NCI-H526 treated with DMSO at 0.1 percent for 48 hours (cell line): ENCODE data around the gene ARVCF.

Experiments
- DNase-seq: peaks from one replicate; lab custom pipeline; 2025; lab: John Stamatoyannopoulos, UW

Gene ARVCF

GRCh38 chr22:19986410-19987341 lies 29.9 kb downstream of the ARVCF start:
- DNase-seq: no peak

DNA sequence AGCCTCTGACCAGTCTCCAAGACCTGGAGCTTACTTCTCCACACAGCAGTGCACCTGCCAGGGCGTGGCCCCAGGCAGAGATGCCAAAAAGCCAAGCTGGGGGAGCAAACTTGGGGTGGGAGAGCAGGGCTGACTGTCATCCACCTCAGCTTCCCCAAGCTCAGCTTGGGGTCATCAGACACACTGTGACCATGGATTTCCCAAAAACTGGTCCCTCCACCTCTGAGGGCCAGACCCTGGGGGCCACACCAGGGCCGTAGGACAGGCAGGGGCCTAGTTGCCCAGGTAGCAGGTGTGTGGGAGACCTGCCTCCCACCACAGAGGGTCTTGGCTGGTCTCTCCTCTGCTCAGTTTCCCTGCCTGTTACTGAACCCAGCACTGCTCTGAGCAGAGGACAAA lies 30.6 kb downstream of the ARVCF start:
- DNase-seq: no peak

GRCh38 chr22:19984851-19985811 lies 31.5 kb downstream of the ARVCF start:
- DNase-seq: no peak

- no peak for DNase-seq
These were observed 32.3 kb downstream of the ARVCF start for GRCh38 chr22:19984201-19984753.

GRCh38 chr22:19983741-19984140 lies 32.9 kb downstream of the ARVCF start:
- no peak for DNase-seq

DNA sequence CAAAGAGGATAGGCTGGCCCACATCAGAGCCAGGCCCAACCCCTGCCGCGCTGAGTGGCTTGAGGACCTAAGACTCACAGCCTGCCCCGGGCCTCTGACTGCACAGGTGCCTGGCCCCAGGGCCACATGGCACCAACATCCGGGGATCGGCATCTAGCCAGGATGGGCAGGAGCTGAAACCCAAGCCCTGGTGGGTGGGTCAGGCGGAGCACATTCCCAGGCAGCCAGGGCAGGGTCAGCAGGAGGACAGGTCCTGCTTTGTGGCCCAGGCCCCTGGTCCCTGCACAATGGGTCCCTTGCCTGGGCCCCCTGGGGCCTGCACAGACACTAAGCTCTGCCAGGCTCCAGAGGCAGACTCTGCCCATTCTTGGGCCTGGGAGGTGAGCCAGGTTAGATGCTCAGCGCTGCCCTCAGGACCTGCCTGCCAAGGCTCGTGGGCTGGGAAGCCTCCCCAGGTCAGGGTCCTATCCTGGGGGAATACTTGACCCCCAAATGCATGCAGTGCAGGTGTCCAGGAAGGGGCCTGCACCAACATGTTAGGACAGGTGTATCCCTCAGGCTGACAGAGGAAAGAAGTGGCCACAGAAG lies 33.5 kb downstream of the ARVCF start:
- DNase-seq: no peak

- DNase-seq: no peak
These were observed 34.4 kb downstream of the ARVCF start for GRCh38 chr22:19981961-19982920.

DNA sequence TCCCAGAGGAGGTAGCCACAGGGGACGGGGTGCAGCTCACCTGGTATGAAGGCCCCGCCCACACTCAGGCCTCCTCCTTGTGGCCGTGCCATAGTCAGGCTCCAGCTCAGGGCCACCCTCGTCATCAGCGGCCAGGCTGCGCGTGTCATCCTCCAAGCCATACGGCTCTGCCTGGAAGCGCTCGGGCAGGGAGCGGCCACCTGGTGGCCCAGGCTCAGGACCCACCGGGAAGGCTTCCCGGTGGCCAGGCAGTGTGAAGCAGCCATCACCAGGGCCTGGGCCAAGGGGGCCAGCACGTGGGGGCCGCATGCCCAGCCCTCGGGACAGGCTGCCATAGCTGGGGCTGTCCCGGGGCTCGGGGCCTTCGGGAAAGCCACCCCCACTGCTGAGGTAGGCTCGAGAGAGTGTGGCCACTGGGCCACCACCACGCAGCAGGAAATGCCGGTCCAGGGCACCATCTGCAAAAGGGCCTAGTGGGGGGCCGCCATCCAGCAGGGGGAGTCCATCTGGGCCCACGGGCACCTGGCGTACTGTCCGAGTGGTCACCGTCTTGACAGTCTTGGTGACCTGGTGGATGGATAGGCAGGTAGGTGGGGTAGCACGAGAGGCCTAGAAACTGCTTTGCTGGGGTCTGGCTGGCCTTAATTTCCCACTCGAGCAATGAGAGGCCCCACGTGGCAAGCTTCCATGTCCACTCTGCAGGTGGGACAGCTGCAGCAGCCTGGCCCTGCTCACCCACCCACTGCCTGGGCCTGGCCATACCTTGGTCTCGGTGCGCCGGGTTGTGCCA lies 35.3 kb downstream of the ARVCF start:
- DNase-seq: no peak

GRCh38 chr22:19980766-19981165 lies 35.9 kb downstream of the ARVCF start:
- no peak for DNase-seq

- DNase-seq: no peak
These were observed 36.7 kb downstream of the ARVCF start for GRCh38 chr22:19979712-19980493.

- DNase-seq: no peak
These were observed 37.9 kb downstream of the ARVCF start for GRCh38 chr22:19978748-19979147.

DNA sequence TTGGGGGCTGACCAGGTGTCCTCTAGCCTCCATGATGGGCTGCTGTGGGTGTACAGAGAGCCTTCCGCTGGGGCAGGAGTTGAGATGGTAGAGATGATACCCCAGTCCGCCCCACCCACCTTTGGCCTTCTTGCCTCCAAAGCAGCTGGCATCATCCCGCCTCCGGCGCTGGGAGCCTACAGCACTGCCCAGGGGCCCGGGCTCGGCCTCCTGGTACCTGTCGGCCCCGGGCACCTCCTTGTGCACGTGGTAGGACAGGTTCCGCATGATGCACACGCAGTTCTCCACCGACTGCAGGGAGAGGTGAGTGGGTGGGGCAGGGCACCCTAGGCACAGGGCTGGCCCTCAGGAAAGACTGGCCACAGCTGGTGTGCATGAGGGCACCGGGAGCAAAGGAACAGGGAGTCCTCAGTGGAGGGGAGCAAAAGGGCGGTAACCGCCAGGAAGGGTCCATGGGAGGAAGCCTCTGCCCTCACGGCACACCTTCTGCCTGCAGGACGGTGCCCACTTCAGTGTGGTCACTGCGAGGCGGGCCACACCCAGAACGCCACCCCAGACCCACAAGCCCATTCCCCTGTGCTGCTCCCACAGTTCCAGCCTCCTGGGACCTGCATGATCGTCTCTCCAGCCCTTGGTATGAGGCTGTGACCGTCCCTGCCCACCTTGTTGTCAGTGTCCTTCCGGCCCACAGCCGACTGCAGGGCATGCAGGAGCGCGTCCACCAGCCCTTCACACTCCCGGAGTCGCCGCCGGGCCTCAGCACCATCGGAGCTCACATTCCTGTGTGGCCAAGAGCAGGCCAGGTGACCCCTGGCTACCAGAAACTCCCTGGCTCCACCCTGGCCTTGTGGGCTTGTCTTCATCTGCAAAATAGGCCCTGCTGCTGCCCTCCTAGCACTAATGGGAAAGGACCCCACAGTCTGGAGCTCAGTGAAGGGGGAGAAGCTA lies 39.1 kb downstream of the ARVCF start:
- DNase-seq: no peak

- DNase-seq: no peak
These were observed 40.0 kb downstream of the ARVCF start for GRCh38 chr22:19976671-19977070.

- no peak for DNase-seq
These were observed 41.0 kb downstream of the ARVCF start for GRCh38 chr22:19975707-19976035.

DNA sequence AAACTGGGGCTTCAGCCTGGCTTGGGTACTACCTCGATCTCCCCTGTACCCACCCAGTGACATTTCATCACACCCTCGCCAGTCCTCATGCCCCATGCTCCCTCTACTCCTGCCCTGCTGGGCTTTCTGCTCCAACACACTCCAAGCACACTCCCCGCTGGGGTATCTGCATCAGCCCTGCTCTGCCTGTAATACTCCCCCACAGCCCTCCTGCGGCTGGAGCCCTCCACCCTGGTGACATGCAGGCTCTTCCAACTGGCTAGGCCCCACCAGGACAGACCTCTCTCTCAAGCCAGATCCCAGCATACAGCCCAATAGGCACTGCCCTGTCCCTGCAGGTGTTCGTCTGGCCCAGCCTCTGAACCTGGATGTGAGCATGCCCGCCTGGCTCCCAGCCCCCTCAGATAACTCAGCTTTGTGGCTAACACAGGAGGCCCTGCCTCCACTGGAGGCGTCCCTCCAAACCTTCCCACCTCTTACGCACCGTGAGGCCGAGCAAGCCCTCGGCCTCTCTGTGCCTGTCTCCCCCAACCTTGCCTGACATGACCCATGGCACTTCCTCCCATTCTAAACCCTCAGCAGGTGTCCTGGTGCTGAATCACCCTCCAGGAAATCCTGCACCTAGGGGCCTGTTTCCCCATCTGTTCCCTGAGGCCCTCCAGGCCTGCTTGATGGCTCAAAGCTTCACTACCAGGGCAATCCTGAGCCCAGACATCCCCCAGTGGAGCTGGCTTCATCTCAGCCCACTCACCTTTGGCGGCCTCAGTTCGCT lies 41.5 kb downstream of the ARVCF start:
- no peak for DNase-seq

GRCh38 chr22:19974268-19974861 lies 42.3 kb downstream of the ARVCF start:
- DNase-seq: peak; percentile 52
